Measurements from ENCODE around the gene ADGRV1. TPM values are rescaled to one million over a fixed set of nuclear protein-coding genes. Genes with fewer than 3 reads are reported as not detected.

Gene ADGRV1
- total RNA-seq, 1 experiment from 2014 or later = 64.8 TPM

DNA sequence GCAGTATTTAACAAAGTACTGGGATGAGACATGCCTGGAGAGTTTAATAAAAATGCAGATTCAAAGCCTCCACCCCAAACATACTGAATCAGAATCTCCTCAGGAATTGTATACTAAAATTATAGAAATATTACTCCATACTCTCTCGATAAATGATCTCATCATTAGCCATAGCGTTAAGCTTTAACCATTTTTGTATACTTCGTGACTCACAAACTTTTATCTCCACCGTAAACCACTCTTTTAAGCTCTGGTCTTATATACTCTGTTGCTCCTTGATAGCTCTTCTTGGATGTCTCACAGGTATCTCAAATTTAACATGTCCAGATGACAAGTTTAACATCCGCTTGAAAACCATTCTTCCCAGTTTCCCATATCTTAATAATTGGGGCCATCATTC is 327.8 kb downstream of the ADGRV1 start:
- H3K79me2 ChIP-seq (ENCODE audit: insufficient read depth, low read length) = no peaks in the 10 kb centered on the region
- H4K91ac ChIP-seq (ENCODE audit: insufficient read length, low read depth, low read length) = no peak overlapping the region
- peaks cover 5% of the 10 kb centered on the region for H3K4me1 ChIP-seq (ENCODE audit: insufficient read depth, low read length)
- H3K27ac ChIP-seq (ENCODE audit: insufficient read length, low read depth, low read length) = no peak overlapping the region
- H3K23me2 ChIP-seq (ENCODE audit: insufficient read length, low read depth, low read length, poor library complexity, severe bottlenecking) = no peaks in the 10 kb centered on the region
- WGBS (ENCODE audit: extremely low coverage, insufficient read length, low lambda C conversion rate) = no CpG with 5 or more reads among the region's 5 CpGs
- no peaks in the 10 kb centered on the region for H3K9me3 ChIP-seq (ENCODE audit: control insufficient read depth, low read depth, low read length)
- H3K27me3 Mint-ChIP-seq (ENCODE audit: low read depth) = no peaks in the 10 kb centered on the region
- H2BK12ac ChIP-seq (ENCODE audit: insufficient read length, low read depth, low read length) = no peak overlapping the region
- H3K27me3 ChIP-seq (ENCODE audit: insufficient read depth, low read length) = no peaks in the 10 kb centered on the region
- H3K56ac ChIP-seq (ENCODE audit: insufficient read length, low read depth, low read length) = no peak overlapping the region
- H2AFZ ChIP-seq (ENCODE audit: low read length) = no peak overlapping the region
- H3K4ac ChIP-seq (ENCODE audit: low read depth, low read length) = no peak overlapping the region
- no peaks in the 10 kb centered on the region for H3K36me3 Mint-ChIP-seq (ENCODE audit: insufficient read depth in 1 of 3, low read depth in 3 of 3)
- H2BK20ac ChIP-seq (ENCODE audit: low read depth, low read length, poor library complexity, severe bottlenecking) = no peak overlapping the region
- no peak overlapping the region for H3K18ac ChIP-seq (ENCODE audit: insufficient read length, low read depth, low read length)
- no peak overlapping the region for H3K4me3 Mint-ChIP-seq
- no peaks in the 10 kb centered on the region for H3K79me1 ChIP-seq (ENCODE audit: insufficient read depth, low read depth, low read length, poor library complexity, severe bottlenecking)
- no peak overlapping the region for H3K9ac ChIP-seq (ENCODE audit: extremely low read depth, insufficient read length, low read length)
- no peak overlapping the region for H3T11ph ChIP-seq (ENCODE audit: low read length)
- peaks cover 39 to 44% of the 10 kb centered on the region in 2 experiments for H3K4me1 Mint-ChIP-seq
- no peak overlapping the region for H3K27ac Mint-ChIP-seq
- no peaks in the 10 kb centered on the region for H4K20me1 ChIP-seq (ENCODE audit: control insufficient read depth, insufficient read depth, insufficient read length)
- no peak for DNase-seq
- H3K4me2 ChIP-seq (ENCODE audit: insufficient read depth, insufficient read length, low read length) = no peak overlapping the region
- no peaks in the 10 kb centered on the region for H3K9me3 Mint-ChIP-seq
- H2BK15ac ChIP-seq (ENCODE audit: low read depth, low read length) = no peak overlapping the region
- H2AK5ac ChIP-seq (ENCODE audit: insufficient read length, low read length) = no peak overlapping the region
- no peak overlapping the region for H2BK5ac ChIP-seq (ENCODE audit: insufficient read length, low read length)
- H3K23ac ChIP-seq (ENCODE audit: insufficient read length, low read depth, low read length) = no peak overlapping the region
- TF ChIP-seq, protein P1, sequence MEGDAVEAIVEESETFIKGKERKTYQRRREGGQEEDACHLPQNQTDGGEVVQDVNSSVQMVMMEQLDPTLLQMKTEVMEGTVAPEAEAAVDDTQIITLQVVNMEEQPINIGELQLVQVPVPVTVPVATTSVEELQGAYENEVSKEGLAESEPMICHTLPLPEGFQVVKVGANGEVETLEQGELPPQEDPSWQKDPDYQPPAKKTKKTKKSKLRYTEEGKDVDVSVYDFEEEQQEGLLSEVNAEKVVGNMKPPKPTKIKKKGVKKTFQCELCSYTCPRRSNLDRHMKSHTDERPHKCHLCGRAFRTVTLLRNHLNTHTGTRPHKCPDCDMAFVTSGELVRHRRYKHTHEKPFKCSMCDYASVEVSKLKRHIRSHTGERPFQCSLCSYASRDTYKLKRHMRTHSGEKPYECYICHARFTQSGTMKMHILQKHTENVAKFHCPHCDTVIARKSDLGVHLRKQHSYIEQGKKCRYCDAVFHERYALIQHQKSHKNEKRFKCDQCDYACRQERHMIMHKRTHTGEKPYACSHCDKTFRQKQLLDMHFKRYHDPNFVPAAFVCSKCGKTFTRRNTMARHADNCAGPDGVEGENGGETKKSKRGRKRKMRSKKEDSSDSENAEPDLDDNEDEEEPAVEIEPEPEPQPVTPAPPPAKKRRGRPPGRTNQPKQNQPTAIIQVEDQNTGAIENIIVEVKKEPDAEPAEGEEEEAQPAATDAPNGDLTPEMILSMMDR (conservative IDR thresholded peaks at IDR 0.05) = no peak
- no peak overlapping the region for H3K14ac ChIP-seq (ENCODE audit: insufficient read depth, low read length)
- H4K8ac ChIP-seq (replicated peaks; ENCODE audit: insufficient read length, low read depth, low read length) = no peak overlapping the region
- no peak overlapping the region for H4K5ac ChIP-seq (ENCODE audit: insufficient read length, low read depth, low read length)
- H2BK120ac ChIP-seq (ENCODE audit: low read depth, low read length, poor library complexity, severe bottlenecking) = no peak overlapping the region

Measured in H9 (cell line).